ENCODE data around the gene ZCRB1.

The ZCRB1 gene

DNA sequence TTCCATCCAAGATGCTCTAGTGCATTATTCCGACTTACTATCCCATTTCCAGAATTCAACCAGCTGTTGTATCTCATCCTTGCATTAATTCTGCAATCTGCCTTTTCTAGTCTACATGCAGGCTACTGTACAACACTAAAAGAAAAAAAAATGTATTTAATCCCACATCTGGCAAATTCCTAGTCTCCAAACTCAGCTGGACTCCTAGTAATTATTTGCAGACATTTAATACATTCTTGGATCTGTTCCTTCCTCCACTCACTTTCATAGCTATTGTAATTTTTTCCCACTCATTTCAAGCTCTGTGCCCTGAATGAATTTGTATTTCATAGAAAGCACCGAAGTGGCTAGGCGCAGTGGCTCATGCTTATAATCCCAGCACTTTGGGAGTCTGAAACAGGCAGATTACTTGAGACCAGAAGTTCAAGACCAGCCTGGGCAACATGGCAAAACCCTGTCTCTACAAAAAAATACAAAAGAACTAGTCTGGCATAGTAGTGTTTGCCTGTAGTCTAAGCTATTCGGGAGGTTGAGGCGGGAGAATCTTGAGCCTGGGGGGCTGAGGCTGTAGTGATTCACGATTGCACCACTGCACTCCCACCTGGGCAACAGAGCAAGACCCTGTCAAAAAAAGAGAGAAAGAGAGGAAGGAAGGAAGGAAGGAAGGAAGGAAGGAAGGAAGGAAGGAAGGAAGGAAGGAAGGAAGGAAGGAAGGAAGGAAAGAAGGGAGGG lies 48.3 kb downstream of the ZCRB1 start:
- Histone ChIP-seq H3K9me3 (replicated peaks; ENCODE audit: insufficient read depth, low read length) (no peaks in the 10 kb centered on the region), H3K9ac (ENCODE audit: low read length) (no peak overlapping the region), H3K79me2 (ENCODE audit: low read length) (no peaks in the 10 kb centered on the region), H3K9me2 (replicated peaks; ENCODE audit: insufficient read depth, low read length) (no peaks in the 10 kb centered on the region), H3K36me3 (replicated peaks; ENCODE audit: insufficient read depth, low read length) (no peaks in the 10 kb centered on the region), H2AFZ (ENCODE audit: low read length) (no peak overlapping the region), H3K4me1 (ENCODE audit: low read length) (no peaks in the 10 kb centered on the region), H3K4me3 (ENCODE audit: low read length) (no peak overlapping the region), H3K27me3 (replicated peaks; ENCODE audit: insufficient read depth, low read length) (no peaks in the 10 kb centered on the region), H4K20me1 (ENCODE audit: insufficient read depth, low read length) (no peaks in the 10 kb centered on the region), H3K27ac (ENCODE audit: low read length) (no peak overlapping the region), H3F3A (ENCODE audit: insufficient read depth, low read length) (no peaks in the 10 kb centered on the region), H3K4me2 (ENCODE audit: low read depth, low read length) (no peak overlapping the region)
- no peak for DNase-seq
- TF ChIP-seq, protein P1, sequence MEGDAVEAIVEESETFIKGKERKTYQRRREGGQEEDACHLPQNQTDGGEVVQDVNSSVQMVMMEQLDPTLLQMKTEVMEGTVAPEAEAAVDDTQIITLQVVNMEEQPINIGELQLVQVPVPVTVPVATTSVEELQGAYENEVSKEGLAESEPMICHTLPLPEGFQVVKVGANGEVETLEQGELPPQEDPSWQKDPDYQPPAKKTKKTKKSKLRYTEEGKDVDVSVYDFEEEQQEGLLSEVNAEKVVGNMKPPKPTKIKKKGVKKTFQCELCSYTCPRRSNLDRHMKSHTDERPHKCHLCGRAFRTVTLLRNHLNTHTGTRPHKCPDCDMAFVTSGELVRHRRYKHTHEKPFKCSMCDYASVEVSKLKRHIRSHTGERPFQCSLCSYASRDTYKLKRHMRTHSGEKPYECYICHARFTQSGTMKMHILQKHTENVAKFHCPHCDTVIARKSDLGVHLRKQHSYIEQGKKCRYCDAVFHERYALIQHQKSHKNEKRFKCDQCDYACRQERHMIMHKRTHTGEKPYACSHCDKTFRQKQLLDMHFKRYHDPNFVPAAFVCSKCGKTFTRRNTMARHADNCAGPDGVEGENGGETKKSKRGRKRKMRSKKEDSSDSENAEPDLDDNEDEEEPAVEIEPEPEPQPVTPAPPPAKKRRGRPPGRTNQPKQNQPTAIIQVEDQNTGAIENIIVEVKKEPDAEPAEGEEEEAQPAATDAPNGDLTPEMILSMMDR (IDR thresholded peaks at IDR 0.05; ENCODE audit: low read length), result no peak
- no peak for TF ChIP-seq EZH2phosphoT487 (IDR thresholded peaks at IDR 0.05; ENCODE audit: low read length)
- TF ChIP-seq EZH2 (optimal IDR thresholded peaks at IDR 0.05; ENCODE audit: low read depth, low read length), result no peak

GRCh38 chr12:42275499-42275898 lies 50.4 kb downstream of the ZCRB1 start:
- no peak overlapping the region for H3K27ac ChIP-seq (ENCODE audit: low read length)
- no peak overlapping the region for H3K4me2 ChIP-seq (ENCODE audit: low read depth, low read length)
- H3K36me3 ChIP-seq (replicated peaks; ENCODE audit: insufficient read depth, low read length), result no peaks in the 10 kb centered on the region
- no peak overlapping the region for H3K9ac ChIP-seq (ENCODE audit: low read length)
- no peaks in the 10 kb centered on the region for H3K4me1 ChIP-seq (ENCODE audit: low read length)
- H3K79me2 ChIP-seq (ENCODE audit: low read length), result no peaks in the 10 kb centered on the region
- TF ChIP-seq, protein P1 (IDR thresholded peaks at IDR 0.05; ENCODE audit: low read length), result no peak
- TF ChIP-seq EZH2 (optimal IDR thresholded peaks at IDR 0.05; ENCODE audit: low read depth, low read length) (no peak), EZH2phosphoT487 (IDR thresholded peaks at IDR 0.05; ENCODE audit: low read length) (no peak)
- no peaks in the 10 kb centered on the region for H3K27me3 ChIP-seq (replicated peaks; ENCODE audit: insufficient read depth, low read length)
- no peaks in the 10 kb centered on the region for H4K20me1 ChIP-seq (ENCODE audit: insufficient read depth, low read length)
- DNase-seq, result no peak
- H3K4me3 ChIP-seq (ENCODE audit: low read length), result no peak overlapping the region
- no peak overlapping the region for H2AFZ ChIP-seq (ENCODE audit: low read length)
- H3F3A ChIP-seq (ENCODE audit: insufficient read depth, low read length), result no peaks in the 10 kb centered on the region
- H3K9me2 ChIP-seq (replicated peaks; ENCODE audit: insufficient read depth, low read length), result no peaks in the 10 kb centered on the region
- no peaks in the 10 kb centered on the region for H3K9me3 ChIP-seq (replicated peaks; ENCODE audit: insufficient read depth, low read length)

- no peaks in the 10 kb centered on the region for H3K9me2 ChIP-seq (replicated peaks; ENCODE audit: insufficient read depth, low read length)
- H3K9ac ChIP-seq (ENCODE audit: low read length), result no peak overlapping the region
- H4K20me1 ChIP-seq (ENCODE audit: insufficient read depth, low read length), result no peaks in the 10 kb centered on the region
- no peak overlapping the region for H3K4me3 ChIP-seq (ENCODE audit: low read length)
- no peak for DNase-seq
- H3K27me3 ChIP-seq (replicated peaks; ENCODE audit: insufficient read depth, low read length), result no peaks in the 10 kb centered on the region
- H3K9me3 ChIP-seq (replicated peaks; ENCODE audit: insufficient read depth, low read length), result no peaks in the 10 kb centered on the region
- H3K4me1 ChIP-seq (ENCODE audit: low read length), result no peaks in the 10 kb centered on the region
- TF ChIP-seq, protein P1 (IDR thresholded peaks at IDR 0.05; ENCODE audit: low read length), result no peak
- TF ChIP-seq EZH2 (optimal IDR thresholded peaks at IDR 0.05; ENCODE audit: low read depth, low read length), result no peak
- TF ChIP-seq EZH2phosphoT487 (IDR thresholded peaks at IDR 0.05; ENCODE audit: low read length), result no peak
- H3K36me3 ChIP-seq (replicated peaks; ENCODE audit: insufficient read depth, low read length), result no peaks in the 10 kb centered on the region
- H3K27ac ChIP-seq (ENCODE audit: low read length), result no peak overlapping the region
- H3K4me2 ChIP-seq (ENCODE audit: low read depth, low read length), result no peak overlapping the region
- no peak overlapping the region for H2AFZ ChIP-seq (ENCODE audit: low read length)
- H3F3A ChIP-seq (ENCODE audit: insufficient read depth, low read length), result no peaks in the 10 kb centered on the region
- no peaks in the 10 kb centered on the region for H3K79me2 ChIP-seq (ENCODE audit: low read length)
These were observed 52.2 kb downstream of the ZCRB1 start for GRCh38 chr12:42273706-42274105.
